GM18507 (cell line): ENCODE data around the gene MCOLN2.
"Not testable (repeated sequence)": the region's sequence is repeated elsewhere in the genome, so short reads cannot be mapped to it uniquely, and the experiment has no call there.

ENCODE experiments used
- DNase-seq: peaks from one replicate; pipeline ENCODE4 v3.0.0; 2011; ENCODE audit warnings: low read depth; ENCODE audit not compliant: insufficient read length; ENCODE audit errors: extremely low spot score
- FAIRE-seq: peaks from 2 replicates; lab custom pipeline; 2011; peaks lifted over from hg19 to GRCh38; lab: Jason Lieb, UNC

The MCOLN2 gene

GRCh38 chr1:84912726-84913554, 84.0 kb downstream of the MCOLN2 start:
- FAIRE-seq (no peak), DNase-seq (no peak)

- not testable (repeated sequence) for FAIRE-seq, DNase-seq
Measured at GRCh38 chr1:84908746-84909464, 88.0 kb downstream of the MCOLN2 start.

- DNase-seq, result no peak
- no peak for FAIRE-seq
Measured at GRCh38 chr1:84907095-84907827, 89.7 kb downstream of the MCOLN2 start.

GRCh38 chr1:84902727-84903126, 94.2 kb downstream of the MCOLN2 start:
- FAIRE-seq, result not testable (repeated sequence)

GRCh38 chr1:84899969-84900368, 96.9 kb downstream of the MCOLN2 start:
- FAIRE-seq (no peak), DNase-seq (no peak)

More at GRCh38 chr1:84902727-84903126, 94.2 kb downstream of the MCOLN2 start:
- not testable (repeated sequence) for DNase-seq

GRCh38 chr1:84896279-84896678, 100.6 kb downstream of the MCOLN2 start:
- DNase-seq (no peak), FAIRE-seq (no peak)

- no peak for DNase-seq
Measured at GRCh38 chr1:84892705-84893618, 104.0 kb downstream of the MCOLN2 start, which contains the start of gene LPAR3. Gene LPAR3, minus strand, starts transcription at chr1:84893206. Its CDS starts 27,086 bp downstream, at chr1:84866120.

GRCh38 chr1:84890566-84890965, 106.3 kb downstream of the MCOLN2 start:
- no peak for FAIRE-seq
- no peak for DNase-seq

More at GRCh38 chr1:84892705-84893618, 104.0 kb downstream of the MCOLN2 start, which contains the start of gene LPAR3:
- no peak for FAIRE-seq

- DNase-seq (no peak), FAIRE-seq (no peak)
Measured at GRCh38 chr1:84889437-84889836, 107.5 kb downstream of the MCOLN2 start.

GRCh38 chr1:84888753-84889152, 108.2 kb downstream of the MCOLN2 start:
- DNase-seq (no peak), FAIRE-seq (no peak)

GRCh38 chr1:84887261-84887934, 109.5 kb downstream of the MCOLN2 start:
- FAIRE-seq, result no peak

GRCh38 chr1:84885469-84885868, 111.4 kb downstream of the MCOLN2 start:
- no peak for FAIRE-seq
- DNase-seq, result no peak

More at GRCh38 chr1:84887261-84887934, 109.5 kb downstream of the MCOLN2 start:
- no peak for DNase-seq

- FAIRE-seq (no peak), DNase-seq (no peak)
Measured at GRCh38 chr1:84884671-84885389, 112.1 kb downstream of the MCOLN2 start.

- FAIRE-seq (no peak), DNase-seq (no peak)
Measured at GRCh38 chr1:84883286-84883685, 113.6 kb downstream of the MCOLN2 start.

- no peak for FAIRE-seq
- DNase-seq, result no peak
Measured at GRCh38 chr1:84877592-84877991, 119.3 kb downstream of the MCOLN2 start.

- FAIRE-seq, result no peak
- no peak for DNase-seq
Measured at GRCh38 chr1:84876353-84876752, 120.6 kb downstream of the MCOLN2 start.
